Stimulated activated CD4-positive, alpha-beta T cell treated with anti-CD3 and anti-CD28 coated beads, Interleukin-1b, Interleukin-23, amount 100 ng/mL, for 4 hours (primary cell): ENCODE measurements around the gene CHRM2.

Source experiments
- DNase-seq, 2 donors: peaks; one replicate each; pipeline ENCODE4 v3.0.0-alpha.2; 2020; ENCODE audit warnings: low read depth in 2 of 2

Gene CHRM2

GRCh38 chr7:137025469-137026175 is 157.2 kb downstream of the CHRM2 start:
- DNase-seq, result no peak

GRCh38 chr7:137026176-137026500 is 157.7 kb downstream of the CHRM2 start:
- DNase-seq, result no peak

- no peak for DNase-seq
Measured at GRCh38 chr7:137032436-137032835, 164.0 kb downstream of the CHRM2 start.

GRCh38 chr7:137036768-137037167 is 168.3 kb downstream of the CHRM2 start:
- no peak for DNase-seq

GRCh38 chr7:137038706-137039105 is 170.3 kb downstream of the CHRM2 start:
- DNase-seq, result no peak

GRCh38 chr7:137040745-137041144 is 172.3 kb downstream of the CHRM2 start:
- no peak for DNase-seq

- no peak for DNase-seq
Measured at GRCh38 chr7:137045573-137045972, 177.1 kb downstream of the CHRM2 start.

- no peak for DNase-seq
Measured at GRCh38 chr7:137069249-137069963, 201.0 kb downstream of the CHRM2 start.
